Raji (cell line): ENCODE measurements around the gene FOXP1.

Experiments
- POLR2A ChIP-seq: IDR thresholded peaks from 2 replicates; pipeline ENCODE4 v1.6.1; 2011; ENCODE audit warnings: low read depth, low read length, control low read depth; ENCODE audit not compliant: insufficient read depth

Gene FOXP1

DNA sequence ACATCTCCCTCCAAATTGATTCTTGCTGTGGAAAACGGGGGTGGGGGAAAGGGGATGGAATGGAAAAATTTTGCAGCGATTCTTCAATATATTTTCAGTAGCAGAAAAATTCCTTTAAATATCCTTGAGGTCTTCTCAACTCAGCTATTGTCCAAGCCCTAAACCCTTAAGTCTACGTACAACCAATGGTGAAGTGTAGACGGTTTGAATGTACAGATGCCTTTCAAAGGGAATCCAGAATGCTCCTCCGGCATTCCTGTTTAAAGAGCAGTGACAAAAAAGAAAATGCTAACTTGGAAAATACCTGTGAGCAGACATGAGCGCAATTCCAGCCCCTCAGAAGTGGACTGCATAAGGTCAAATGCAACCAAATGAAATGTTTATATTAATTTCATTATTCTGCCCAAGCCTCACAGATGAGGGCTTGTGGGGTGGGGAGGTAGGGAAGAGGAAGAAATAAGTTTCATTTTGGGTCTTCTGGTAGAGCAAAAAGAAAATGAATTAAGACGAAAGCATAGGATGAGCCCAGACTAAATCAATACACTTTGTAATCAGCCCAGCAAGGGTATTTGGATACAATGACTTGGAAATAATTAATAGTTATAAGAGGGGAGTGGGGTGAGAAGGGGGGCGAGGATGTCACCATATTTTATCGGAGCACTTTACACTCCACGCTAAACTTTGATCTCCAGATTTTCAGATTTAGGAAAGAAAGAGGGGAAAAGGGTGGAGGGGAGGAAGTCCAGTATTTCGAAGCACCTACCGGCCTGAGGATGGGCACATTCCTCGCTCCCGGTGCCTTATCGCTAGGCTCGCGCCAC is 2.7 kb downstream of the FOXP1 start:
- TF ChIP-seq POLR2A = no peak

DNA sequence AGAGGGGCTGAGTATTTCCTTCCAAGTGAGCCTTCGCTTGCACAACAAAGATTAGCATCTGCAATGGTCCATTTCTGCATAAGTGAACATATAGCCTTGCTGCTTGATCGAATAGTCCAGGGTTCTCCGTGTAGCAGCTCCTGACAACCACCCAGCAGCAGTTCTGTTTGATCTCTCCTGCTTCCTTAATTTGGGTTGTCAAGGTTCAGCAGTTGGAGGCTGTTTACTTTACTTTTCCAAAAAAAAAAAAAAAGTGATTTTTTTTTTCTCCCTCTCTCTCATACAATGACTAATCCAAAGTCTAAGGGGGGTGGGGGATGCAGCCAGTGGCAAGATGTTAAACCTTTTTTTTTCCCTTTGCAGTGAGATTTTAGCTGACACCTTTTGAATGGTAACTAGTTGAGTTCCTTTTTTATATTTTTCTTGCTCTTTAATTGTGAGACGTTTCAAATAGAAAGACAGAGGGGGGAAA is 3.6 kb downstream of the FOXP1 start:
- 0 out of 2 replicates have a peak, but pooled peaks have one; percentile 25 for TF ChIP-seq POLR2A

GRCh38 chr3:71579326-71579934 is 4.1 kb downstream of the FOXP1 start:
- TF ChIP-seq POLR2A = peak; percentile 9; the same call in 1 of the 2 replicates

GRCh38 chr3:71578054-71578751 is 5.3 kb downstream of the FOXP1 start:
- no peak for TF ChIP-seq POLR2A

DNA sequence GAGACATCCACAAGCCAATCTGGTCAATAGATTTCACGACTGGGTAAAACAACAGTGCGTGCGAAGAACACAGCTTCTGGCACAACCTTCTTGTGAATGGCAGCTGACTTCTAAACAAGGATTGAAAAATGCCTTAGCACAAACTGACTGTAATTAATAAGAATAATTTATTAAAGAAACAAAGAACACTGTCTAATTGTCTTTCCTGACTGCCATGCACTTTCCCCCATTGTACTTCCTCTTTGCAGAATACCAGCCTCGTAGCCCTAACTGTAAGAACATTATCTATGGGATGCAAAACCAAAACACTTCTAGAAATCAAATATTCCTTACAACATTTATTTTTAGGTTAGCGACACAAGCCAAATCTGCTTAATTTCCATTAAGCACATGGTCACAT is 6.5 kb downstream of the FOXP1 start:
- no peak for TF ChIP-seq POLR2A

DNA sequence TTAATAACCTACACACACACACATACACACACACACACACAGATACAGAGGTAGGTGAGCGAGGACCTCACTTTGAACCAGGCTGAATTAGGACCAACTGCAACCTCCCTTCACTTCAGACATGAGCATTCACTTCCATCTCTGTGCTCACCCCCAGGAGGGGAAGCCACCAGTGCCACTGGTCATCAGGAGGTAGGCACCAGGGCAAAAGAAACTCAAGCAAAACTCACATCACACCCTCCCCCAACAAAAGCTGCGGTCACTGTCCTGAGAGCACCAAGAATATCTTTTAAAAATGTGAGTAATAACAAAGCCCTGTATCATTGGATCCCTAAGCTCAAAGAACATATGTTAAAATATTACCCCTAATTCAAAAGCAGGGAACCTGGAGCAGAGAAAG is 8.1 kb downstream of the FOXP1 start:
- TF ChIP-seq POLR2A = no peak

DNA sequence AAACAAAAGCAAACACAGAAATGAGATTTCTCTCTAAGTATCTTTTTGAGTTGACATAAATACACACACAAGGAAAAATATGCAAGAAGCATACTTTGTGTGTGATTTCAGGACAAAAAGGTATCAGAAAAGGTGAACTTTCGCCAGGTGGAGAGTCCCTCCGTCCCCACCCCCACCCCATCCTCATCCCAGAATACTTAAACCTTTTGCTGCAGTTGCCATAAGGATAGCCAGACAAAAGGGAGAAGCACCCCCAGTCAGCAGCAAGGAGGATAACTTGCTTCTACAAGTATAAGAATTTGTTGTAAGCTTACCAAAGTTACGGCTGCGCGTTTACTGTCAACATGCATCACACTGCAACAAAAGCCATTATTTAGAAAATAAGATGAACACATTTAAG is 10.3 kb downstream of the FOXP1 start:
- no peak for TF ChIP-seq POLR2A

GRCh38 chr3:71570546-71570945 is 13.0 kb downstream of the FOXP1 start:
- no peak for TF ChIP-seq POLR2A

GRCh38 chr3:71568207-71568606 is 15.3 kb downstream of the FOXP1 start:
- no peak for TF ChIP-seq POLR2A

- TF ChIP-seq POLR2A = no peak
Measured at GRCh38 chr3:71566776-71567175, 16.8 kb downstream of the FOXP1 start.

DNA sequence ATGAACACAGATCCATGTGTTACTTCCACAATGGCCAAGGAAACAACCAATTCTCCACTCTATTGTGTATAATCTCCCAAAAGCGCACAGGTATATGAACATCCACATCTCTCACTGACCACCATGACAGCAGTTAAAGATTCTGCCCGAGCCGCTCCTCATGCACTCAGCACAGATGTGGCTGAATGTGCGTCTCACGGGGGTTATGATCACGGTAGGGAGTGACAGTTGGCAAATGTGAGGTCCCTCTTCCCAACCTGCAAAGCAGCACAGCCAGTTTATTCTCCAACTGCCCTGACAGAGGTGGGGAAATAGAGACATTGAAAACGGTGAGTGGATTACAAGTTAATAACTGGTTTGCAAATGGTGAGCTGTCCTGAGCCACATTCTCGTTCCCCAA is 17.6 kb downstream of the FOXP1 start:
- TF ChIP-seq POLR2A = no peak

DNA sequence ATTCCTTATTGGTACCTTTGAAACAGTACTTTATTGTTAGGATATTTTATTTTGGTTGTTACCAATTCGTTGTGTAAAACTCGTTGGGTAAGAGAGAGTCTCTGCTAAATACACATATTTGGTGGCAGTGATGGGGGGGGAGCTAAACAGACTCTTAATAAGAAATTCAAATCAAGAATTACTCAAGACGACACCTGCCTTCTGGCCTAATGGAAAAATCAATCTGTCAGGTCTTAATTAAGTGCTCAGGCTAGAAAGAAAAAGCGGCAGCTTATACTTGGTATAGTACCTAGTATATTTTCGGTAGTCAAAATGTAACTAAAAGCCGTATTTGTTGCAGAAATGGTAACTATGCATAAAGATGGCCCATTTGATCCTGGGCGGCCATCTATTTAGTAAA is 18.2 kb downstream of the FOXP1 start:
- no peak for TF ChIP-seq POLR2A

DNA sequence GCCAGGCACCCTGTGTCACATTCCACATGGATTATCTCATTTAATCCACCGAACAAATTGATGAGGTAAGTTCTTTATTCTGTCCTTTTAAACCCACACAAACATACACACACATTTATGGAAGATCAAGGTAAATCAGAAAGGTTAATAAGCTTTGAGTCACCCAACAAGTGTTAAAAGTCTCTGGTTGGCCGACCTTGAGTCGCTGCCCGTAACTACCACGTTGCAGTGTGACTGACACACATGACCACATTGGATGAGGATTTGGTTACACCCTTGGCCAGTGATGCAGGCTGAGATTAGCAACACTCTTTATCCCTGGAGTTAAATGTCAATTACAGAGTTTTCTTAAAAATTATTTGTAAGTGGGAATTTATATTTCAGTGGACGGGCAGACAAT is 19.2 kb downstream of the FOXP1 start:
- TF ChIP-seq POLR2A = peak; percentile 44; the same call in 1 of the 2 replicates

DNA sequence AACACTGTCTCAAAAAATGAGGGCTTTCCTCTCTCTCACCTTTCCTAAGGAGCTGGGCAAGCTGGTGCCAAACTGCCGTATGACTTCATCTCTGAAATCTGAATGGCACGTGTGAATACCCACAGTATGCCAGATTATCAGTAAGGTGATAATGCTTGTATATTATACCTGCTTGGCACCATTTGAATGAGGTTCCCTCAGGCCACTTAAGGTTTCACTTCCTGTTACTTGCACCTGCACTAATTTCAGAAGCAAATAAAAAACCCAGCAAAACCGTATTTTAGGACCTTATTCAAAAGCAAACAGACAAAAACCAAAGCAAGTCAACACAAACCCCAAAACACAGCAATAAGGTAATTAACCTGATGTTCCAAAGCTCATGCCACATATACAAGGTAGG is 19.7 kb downstream of the FOXP1 start:
- TF ChIP-seq POLR2A = peak; percentile 20; the same call in 1 of the 2 replicates

GRCh38 chr3:71562938-71563337 is 20.6 kb downstream of the FOXP1 start:
- peak; percentile 11; the same call in 1 of the 2 replicates for TF ChIP-seq POLR2A

DNA sequence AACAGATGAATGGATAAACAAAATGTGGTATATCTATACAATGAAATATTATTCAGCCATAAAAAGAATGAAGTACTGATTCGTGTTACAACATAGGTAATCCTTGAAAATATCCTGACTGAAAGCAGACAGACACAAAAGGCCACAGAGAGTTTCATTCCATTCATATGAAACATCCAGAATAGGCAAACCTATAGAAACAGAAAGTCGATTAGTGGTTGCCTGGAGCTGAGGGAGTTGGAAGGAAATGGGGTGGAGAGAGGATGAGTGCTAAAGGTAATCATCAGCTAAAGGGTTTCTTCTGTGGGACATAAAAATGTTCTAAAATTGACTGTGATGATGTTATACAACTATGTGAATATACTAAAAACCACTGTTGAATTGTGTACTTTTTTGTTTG is 22.9 kb downstream of the FOXP1 start:
- no peak for TF ChIP-seq POLR2A
